IPS-18a (cell line): Measurements from ENCODE around the gene TMEM18.

ENCODE experiments used
- H3K27ac ChIP-seq: one replicate; pipeline ENCODE4 v1.5.1; 2013; ENCODE audit warnings: low read length
- H3K27me3 ChIP-seq: one replicate; pipeline ENCODE4 v1.6.1; 2013; ENCODE audit warnings: mild to moderate bottlenecking, low read length; ENCODE audit not compliant: control insufficient read depth, insufficient read depth
- H3K36me3 ChIP-seq: one replicate; pipeline ENCODE4 v1.6.1; 2013; ENCODE audit warnings: low read depth, low read length; ENCODE audit not compliant: control insufficient read depth
- H3K4me1 ChIP-seq: one replicate; pipeline ENCODE4 v1.6.1; 2013; ENCODE audit warnings: low read depth, low read length; ENCODE audit not compliant: control insufficient read depth
- H3K4me3 ChIP-seq: one replicate; pipeline ENCODE4 v1.5.1; 2013; ENCODE audit warnings: low read length
- H3K9ac ChIP-seq: one replicate; pipeline ENCODE4 v1.6.1; 2013; ENCODE audit warnings: mild to moderate bottlenecking, low read length, moderate library complexity
- H3K9me3 ChIP-seq: one replicate; pipeline ENCODE4 v1.6.1; 2013; ENCODE audit warnings: low read depth, low read length; ENCODE audit not compliant: control insufficient read depth

TMEM18 gene

GRCh38 chr2:677056-677958, at the start of gene TMEM18:
TMEM18 (minus strand) TSS chr2:677406; CDS start chr2:677345, 61 bp downstream.
- Histone ChIP-seq H3K4me3 (peak within 1 kb of the TSS; percentile 91), H3K27me3 (no peaks in the 10 kb centered on the region), H3K4me1 (peaks cover 10% of the 10 kb centered on the region), H3K9ac (peak within 1 kb of the TSS; percentile 97), H3K36me3 (peaks cover 12% of the 10 kb centered on the region), H3K27ac (peak within 1 kb of the TSS; percentile 98), H3K9me3 (no peaks in the 10 kb centered on the region)

DNA sequence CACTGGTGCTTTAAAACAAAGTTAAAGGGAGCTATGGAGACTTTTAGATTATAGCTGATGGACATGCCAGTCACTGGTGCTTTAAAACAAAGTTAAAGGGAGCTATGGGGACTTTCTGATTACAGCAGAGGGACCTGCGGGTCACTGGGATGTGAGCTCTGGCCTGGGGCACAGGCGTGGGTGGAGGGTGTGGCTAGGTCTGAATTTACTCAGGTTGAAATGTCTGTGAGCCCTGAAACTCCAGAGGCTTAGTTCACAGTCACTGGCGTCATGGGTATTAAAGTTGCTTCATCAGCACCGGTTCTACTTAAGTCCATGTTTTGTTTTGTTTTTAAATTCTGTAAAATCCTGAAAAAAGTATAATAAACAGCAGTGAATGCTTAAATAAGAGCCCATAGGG, 49.0 kb upstream of the TMEM18 start:
- Histone ChIP-seq H3K27me3 (no peaks in the 10 kb centered on the region), H3K9me3 (no peaks in the 10 kb centered on the region), H3K4me1 (peaks cover 24% of the 10 kb centered on the region), H3K27ac (no peak overlapping the region), H3K4me3 (no peak overlapping the region), H3K36me3 (no peaks in the 10 kb centered on the region), H3K9ac (no peak overlapping the region)

DNA sequence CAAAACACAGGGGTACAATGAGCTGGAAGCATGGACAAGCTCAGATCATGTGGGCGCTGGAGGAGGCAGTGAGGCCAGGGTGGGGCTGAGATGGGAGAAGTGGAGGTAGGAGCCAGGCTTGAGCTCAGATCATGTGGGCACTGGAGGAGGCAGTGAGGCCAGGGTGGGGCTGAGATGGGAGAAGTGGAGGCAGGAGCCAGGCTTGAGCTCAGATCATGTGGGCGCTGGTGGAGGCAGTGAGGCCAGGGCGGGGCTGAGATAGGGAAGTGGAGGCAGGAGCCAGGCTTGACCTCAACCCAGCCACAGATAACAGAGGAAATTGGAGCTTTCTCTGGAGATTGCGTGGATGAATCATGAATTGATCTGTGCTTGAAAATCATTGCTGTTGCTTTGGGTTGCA, 48.3 kb upstream of the TMEM18 start:
- Histone ChIP-seq H3K4me3 (no peak overlapping the region), H3K9me3 (no peaks in the 10 kb centered on the region), H3K9ac (no peak overlapping the region), H3K27me3 (no peaks in the 10 kb centered on the region), H3K4me1 (peaks cover 22% of the 10 kb centered on the region), H3K27ac (no peak overlapping the region), H3K36me3 (no peaks in the 10 kb centered on the region)

GRCh38 chr2:723761-724160, 46.6 kb upstream of the TMEM18 start:
- Histone ChIP-seq H3K9ac (no peak overlapping the region), H3K36me3 (no peaks in the 10 kb centered on the region), H3K9me3 (no peaks in the 10 kb centered on the region), H3K27me3 (no peaks in the 10 kb centered on the region), H3K4me3 (no peak overlapping the region), H3K27ac (no peak overlapping the region), H3K4me1 (peaks cover 9% of the 10 kb centered on the region)

DNA sequence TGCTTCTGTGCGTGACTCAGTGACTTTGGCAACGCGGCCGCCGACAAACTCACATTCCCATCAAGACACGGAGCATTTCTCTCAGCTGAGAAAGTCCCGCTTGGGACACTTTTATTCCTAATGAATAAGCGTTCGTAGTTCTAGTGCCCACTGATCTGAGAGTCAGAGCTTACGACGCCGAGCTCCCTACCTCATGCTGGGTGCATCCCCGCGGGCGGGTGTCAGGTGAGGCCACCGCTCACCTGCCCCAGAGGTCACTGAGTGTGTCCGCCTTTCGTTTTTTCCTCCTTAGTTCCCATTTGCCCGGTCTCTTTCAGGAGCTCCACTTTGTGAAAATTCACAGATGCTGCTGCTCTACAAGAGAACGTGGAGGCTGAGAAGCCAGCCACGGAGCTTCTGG, 43.6 kb upstream of the TMEM18 start:
- Histone ChIP-seq H3K4me3 (no peak overlapping the region), H3K36me3 (no peaks in the 10 kb centered on the region), H3K4me1 (peaks cover 5% of the 10 kb centered on the region), H3K9ac (no peak overlapping the region), H3K27ac (no peak overlapping the region), H3K27me3 (no peaks in the 10 kb centered on the region), H3K9me3 (no peaks in the 10 kb centered on the region)

GRCh38 chr2:719734-720133, 42.5 kb upstream of the TMEM18 start:
- Histone ChIP-seq H3K36me3 (no peaks in the 10 kb centered on the region), H3K9ac (no peak overlapping the region), H3K4me1 (peaks cover 5% of the 10 kb centered on the region), H3K27ac (no peak overlapping the region), H3K27me3 (no peaks in the 10 kb centered on the region), H3K4me3 (no peak overlapping the region), H3K9me3 (no peaks in the 10 kb centered on the region)

GRCh38 chr2:719191-719590, 42.0 kb upstream of the TMEM18 start:
- no peak overlapping the region for H3K4me3 ChIP-seq
- H3K9me3 ChIP-seq = no peaks in the 10 kb centered on the region
- no peak overlapping the region for H3K27ac ChIP-seq
- H3K4me1 ChIP-seq = peaks cover 7% of the 10 kb centered on the region
- no peaks in the 10 kb centered on the region for H3K27me3 ChIP-seq
- H3K9ac ChIP-seq = no peak overlapping the region
- no peaks in the 10 kb centered on the region for H3K36me3 ChIP-seq

GRCh38 chr2:717661-718060, 40.5 kb upstream of the TMEM18 start:
- no peak overlapping the region for H3K9ac ChIP-seq
- H3K27me3 ChIP-seq = no peaks in the 10 kb centered on the region
- peaks cover 3% of the 10 kb centered on the region for H3K4me1 ChIP-seq
- no peak overlapping the region for H3K27ac ChIP-seq
- H3K4me3 ChIP-seq = no peak overlapping the region
- no peaks in the 10 kb centered on the region for H3K36me3 ChIP-seq
- no peaks in the 10 kb centered on the region for H3K9me3 ChIP-seq

DNA sequence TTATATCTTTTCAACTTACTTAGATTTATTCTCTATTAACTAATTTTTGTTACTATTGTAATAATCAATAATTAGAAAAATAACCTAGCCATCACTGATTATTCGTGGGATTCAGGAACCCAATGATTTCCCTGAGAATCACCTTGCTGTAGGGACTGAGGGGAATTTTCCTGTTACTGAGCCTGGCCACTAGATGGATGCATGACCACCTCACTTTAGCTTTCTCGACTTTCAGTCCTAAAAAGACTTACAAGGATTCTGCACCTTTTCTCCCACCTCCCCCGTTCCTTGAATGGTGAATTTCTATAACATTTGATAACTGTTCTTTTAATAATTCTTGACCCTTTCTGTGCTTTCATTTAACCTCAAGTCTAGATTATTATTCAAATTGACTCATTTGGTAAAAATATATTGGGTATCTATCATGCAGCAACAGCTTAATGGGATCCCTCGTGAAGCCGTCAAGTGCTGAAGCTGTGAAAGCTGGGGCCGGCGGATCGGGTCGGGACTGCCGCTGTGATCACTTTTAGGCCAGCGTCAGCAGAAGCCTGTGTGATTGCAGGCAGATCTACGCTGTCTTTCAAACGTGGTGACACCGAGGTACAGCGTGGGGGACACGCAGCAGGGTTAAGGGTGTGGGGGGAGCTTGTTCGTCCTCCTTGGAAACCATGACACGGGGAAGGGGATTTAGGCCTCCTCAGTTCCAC, 38.8 kb upstream of the TMEM18 start:
- Histone ChIP-seq H3K27ac (no peak overlapping the region), H3K9ac (no peak overlapping the region), H3K4me1 (peaks cover 3% of the 10 kb centered on the region), H3K36me3 (no peaks in the 10 kb centered on the region), H3K27me3 (no peaks in the 10 kb centered on the region), H3K9me3 (no peaks in the 10 kb centered on the region), H3K4me3 (no peak overlapping the region)

DNA sequence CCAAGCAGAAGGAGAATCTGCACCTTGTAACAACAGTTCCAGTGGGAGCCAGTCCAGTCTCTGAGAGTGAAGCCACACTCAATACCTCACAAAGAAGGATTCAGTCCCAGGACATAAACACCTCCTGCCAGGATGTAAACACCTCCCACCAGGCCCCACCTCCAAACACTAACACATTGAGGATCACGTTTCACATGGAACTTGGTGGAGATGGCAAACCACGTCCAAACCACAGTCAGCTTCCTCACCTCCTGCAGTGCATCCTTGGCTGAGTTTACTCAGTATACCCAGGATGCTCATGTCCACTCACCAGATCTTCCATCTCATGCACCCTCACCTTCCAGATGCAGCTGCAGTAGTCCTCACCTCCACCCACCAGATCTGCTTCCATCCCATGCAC, 37.8 kb upstream of the TMEM18 start:
- Histone ChIP-seq H3K4me3 (no peak overlapping the region), H3K9me3 (no peaks in the 10 kb centered on the region), H3K27me3 (no peaks in the 10 kb centered on the region), H3K36me3 (no peaks in the 10 kb centered on the region), H3K27ac (no peak overlapping the region), H3K9ac (no peak overlapping the region), H3K4me1 (peaks cover 3% of the 10 kb centered on the region)

DNA sequence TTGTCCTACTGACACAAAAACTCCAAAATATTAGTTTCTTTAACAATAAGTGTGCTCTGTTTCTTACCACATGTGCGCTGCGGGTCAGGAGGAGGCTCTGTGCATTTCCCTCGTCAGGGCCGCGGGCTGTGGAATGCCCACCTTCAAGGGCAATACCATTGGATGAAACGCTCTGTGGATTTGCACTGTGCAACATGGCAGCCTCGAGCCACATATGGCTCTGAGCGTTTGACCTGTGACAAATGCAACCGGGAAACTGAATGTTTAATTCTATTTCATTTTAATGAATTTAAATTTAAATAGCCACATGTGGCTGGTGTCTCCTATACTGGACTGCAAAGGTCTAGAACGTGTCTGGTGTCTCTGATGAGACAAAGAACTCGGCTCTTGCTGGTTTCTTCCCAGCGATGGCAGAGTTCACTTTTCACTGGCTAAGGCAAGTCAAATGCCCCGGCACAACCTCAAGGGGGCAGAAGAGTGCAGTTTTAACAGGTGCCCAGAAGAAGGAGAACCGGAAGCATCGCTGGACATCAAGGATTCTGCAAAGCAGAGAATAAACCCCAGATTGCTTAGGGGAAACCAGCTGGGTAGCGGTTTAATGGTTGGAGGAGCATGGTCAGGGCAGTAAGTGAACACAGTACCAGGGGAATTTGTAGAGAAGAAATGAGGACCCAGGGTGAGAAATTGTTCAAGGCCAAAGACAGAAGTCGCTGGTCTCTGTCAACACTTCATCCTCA, 37.0 kb upstream of the TMEM18 start:
- Histone ChIP-seq H3K9ac (no peak overlapping the region), H3K27ac (no peak overlapping the region), H3K4me3 (no peak overlapping the region), H3K9me3 (no peaks in the 10 kb centered on the region), H3K36me3 (no peaks in the 10 kb centered on the region), H3K4me1 (peaks cover 3% of the 10 kb centered on the region), H3K27me3 (no peaks in the 10 kb centered on the region)
